Loucy (cell line): Measurements from ENCODE around the gene SLC23A3.

Experiments
- H2AFZ ChIP-seq: fragments of 200-600 bp; sonication (generic); 2 replicates; pipeline ENCODE4 v1.6.0; 2016; ENCODE audit warnings: antibody characterized with exemption, mild to moderate bottlenecking, low read length, moderate library complexity
- H3F3A ChIP-seq: fragments of 200-600 bp; 2 replicates; pipeline ENCODE4 v1.6.0; 2016; ENCODE audit warnings: antibody characterized with exemption, low read depth, mild to moderate bottlenecking
- H3K27me3 ChIP-seq: fragments of 200-600 bp; sonication (generic); 2 replicates; pipeline ENCODE4 v1.6.1; 2014; ENCODE audit warnings: low read length, mild to moderate bottlenecking; ENCODE audit not compliant: insufficient read depth, poor library complexity, severe bottlenecking
- H3K36me3 ChIP-seq: fragments of 200-600 bp; sonication (generic); 2 replicates; pipeline ENCODE4 v1.6.1; 2016; ENCODE audit warnings: low read length; ENCODE audit not compliant: insufficient read depth
- H3K4me1 ChIP-seq: fragments of 200-600 bp; sonication (generic); 2 replicates; pipeline ENCODE4 v1.5.1; 2014; ENCODE audit warnings: low read length, mild to moderate bottlenecking; ENCODE audit not compliant: insufficient read depth, poor library complexity, severe bottlenecking
- H3K4me2 ChIP-seq: fragments of 200-600 bp; sonication (generic); 2 replicates; pipeline ENCODE4 v1.6.0; 2014; ENCODE audit warnings: antibody characterized with exemption, low read length, low read depth, mild to moderate bottlenecking; ENCODE audit not compliant: poor library complexity, severe bottlenecking
- H3K4me3 ChIP-seq: fragments of 200-600 bp; sonication (generic); 2 replicates; pipeline ENCODE4 v1.5.1; 2014; ENCODE audit warnings: low read length, mild to moderate bottlenecking, mixed read lengths; ENCODE audit not compliant: poor library complexity, severe bottlenecking
- H3K79me2 ChIP-seq: fragments of 200-600 bp; sonication (generic); 2 replicates; pipeline ENCODE4 v1.6.1; 2014; ENCODE audit warnings: low read length; ENCODE audit not compliant: insufficient read depth
- H3K9ac ChIP-seq: fragments of 200-600 bp; sonication (generic); 2 replicates; pipeline ENCODE4 v1.6.0; 2014; ENCODE audit warnings: mild to moderate bottlenecking, low read depth, low read length, moderate library complexity; ENCODE audit not compliant: poor library complexity, severe bottlenecking
- H3K9me2 ChIP-seq: fragments of 200-600 bp; sonication (generic); replicated peaks from 2 replicates; pipeline ENCODE4 v1.6.1; 2016; ENCODE audit warnings: low read depth, low read length, mixed read lengths
- H3K9me3 ChIP-seq: fragments of 200-600 bp; sonication (generic); 2 replicates; pipeline ENCODE4 v1.6.1; 2014; ENCODE audit warnings: mild to moderate bottlenecking, antibody characterized with exemption, low read length, low read depth; ENCODE audit not compliant: insufficient read depth
- H4K20me1 ChIP-seq: fragments of 200-600 bp; sonication (generic); 2 replicates; pipeline ENCODE4 v1.6.0; 2014; ENCODE audit warnings: antibody characterized with exemption, low read length, mild to moderate bottlenecking; ENCODE audit not compliant: insufficient read depth, poor library complexity, severe bottlenecking
- CTCF ChIP-seq: fragments of 200-600 bp; sonication (generic); conservative IDR thresholded peaks from 2 replicates; pipeline ENCODE4 v1.5.1; 2014; ENCODE audit warnings: mild to moderate bottlenecking, antibody characterized with exemption, low read length
- EZH2phosphoT487 ChIP-seq: fragments of 200-600 bp; IDR thresholded peaks from 2 replicates; pipeline ENCODE4 v1.6.1; 2018; ENCODE audit warnings: antibody characterized with exemption, mild to moderate bottlenecking, moderate library complexity, borderline replicate concordance

SLC23A3 gene

GRCh38 chr2:219182331-219183150 lies 12.7 kb upstream of the SLC23A3 start:
- TF ChIP-seq EZH2phosphoT487 = no peak
- TF ChIP-seq CTCF = no peak
- H3K9ac ChIP-seq = no peak overlapping the region
- H3K79me2 ChIP-seq = peaks cover 37% of the 10 kb centered on the region
- H3K4me1 ChIP-seq = peaks cover 29% of the 10 kb centered on the region
- H3K9me2 ChIP-seq = no peaks in the 10 kb centered on the region
- H4K20me1 ChIP-seq = peaks cover 20% of the 10 kb centered on the region
- H3K27me3 ChIP-seq = no peaks in the 10 kb centered on the region
- H2AFZ ChIP-seq = no peak overlapping the region
- peaks cover 4% of the 10 kb centered on the region; the same call in 1 of the 2 replicates for H3F3A ChIP-seq
- H3K4me2 ChIP-seq = peak overlapping the region; percentile 21
- no peak overlapping the region for H3K4me3 ChIP-seq
- no peaks in the 10 kb centered on the region for H3K9me3 ChIP-seq
- peaks cover 41% of the 10 kb centered on the region; the same call in 1 of the 2 replicates for H3K36me3 ChIP-seq

- no peaks in the 10 kb centered on the region for H3K9me2 ChIP-seq
- no peaks in the 10 kb centered on the region for H3K9me3 ChIP-seq
- no peak overlapping the region for H3K9ac ChIP-seq
- H4K20me1 ChIP-seq = peaks cover 20% of the 10 kb centered on the region
- H3F3A ChIP-seq = peaks cover 9% of the 10 kb centered on the region; the same call in 1 of the 2 replicates
- peaks cover 37% of the 10 kb centered on the region for H3K79me2 ChIP-seq
- peak overlapping the region; percentile 15 for H3K4me2 ChIP-seq
- no peak for TF ChIP-seq CTCF
- no peak for TF ChIP-seq EZH2phosphoT487
- no peak overlapping the region for H3K4me3 ChIP-seq
- peaks cover 41% of the 10 kb centered on the region; the same call in 1 of the 2 replicates for H3K36me3 ChIP-seq
- no peak overlapping the region for H2AFZ ChIP-seq
- no peaks in the 10 kb centered on the region for H3K27me3 ChIP-seq
- H3K4me1 ChIP-seq = peaks cover 29% of the 10 kb centered on the region
Measured at GRCh38 chr2:219181531-219181930, 11.7 kb upstream of the SLC23A3 start.

- Histone ChIP-seq H3K36me3 (peaks cover 41% of the 10 kb centered on the region; the same call in 1 of the 2 replicates), H3K4me2 (peak overlapping the region; percentile 88), H3K4me1 (peaks cover 31% of the 10 kb centered on the region), H3K4me3 (no peak overlapping the region), H3K9me2 (no peaks in the 10 kb centered on the region), H3K79me2 (peaks cover 40% of the 10 kb centered on the region), H4K20me1 (peaks cover 22% of the 10 kb centered on the region), H3K27me3 (no peaks in the 10 kb centered on the region), H2AFZ (no peak overlapping the region), H3F3A (peaks cover 9% of the 10 kb centered on the region; the same call in 1 of the 2 replicates), H3K9ac (no peak overlapping the region), H3K9me3 (no peaks in the 10 kb centered on the region)
- TF ChIP-seq CTCF = no peak
- TF ChIP-seq EZH2phosphoT487 = no peak
Measured at GRCh38 chr2:219180961-219181360, 11.1 kb upstream of the SLC23A3 start.
